HG03196 (cell line): ENCODE results near the gene LDLRAD3.

Experiments
- ATAC-seq: cut with Tn5 transposase; IDR thresholded peaks from one replicate; pipeline ENCODE4 v1.9.1; 2021; ENCODE audit not compliant: unreplicated experiment

LDLRAD3 gene

DNA sequence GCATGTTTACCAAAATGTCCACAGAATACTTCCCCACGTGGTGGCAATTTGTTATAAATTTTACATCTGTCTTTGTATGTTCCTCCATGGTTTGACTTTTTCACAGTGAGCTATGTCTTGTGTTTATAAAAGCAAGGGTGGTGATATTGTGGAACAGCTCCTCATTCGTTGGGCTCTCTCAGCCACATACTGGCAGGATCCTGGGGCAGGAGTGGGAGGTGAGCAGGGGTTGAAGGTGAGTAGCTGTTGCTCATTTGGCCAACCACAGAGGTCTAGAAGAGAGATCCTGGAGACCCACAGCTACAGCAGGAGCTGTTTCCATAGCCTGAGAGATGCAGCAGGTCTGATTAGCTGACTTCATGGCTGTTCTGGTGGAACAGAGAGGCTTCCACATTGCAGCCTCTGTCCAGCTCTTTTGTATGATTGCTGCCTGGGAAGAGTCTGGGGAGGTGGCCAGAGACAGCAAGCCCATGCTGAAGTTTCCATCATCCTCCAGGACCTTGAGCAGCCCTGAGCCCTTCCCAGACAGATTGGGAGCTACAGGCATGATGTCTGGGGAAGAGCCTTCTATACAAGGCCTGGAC, 128.1 kb downstream of the LDLRAD3 start:
- no peak for ATAC-seq

DNA sequence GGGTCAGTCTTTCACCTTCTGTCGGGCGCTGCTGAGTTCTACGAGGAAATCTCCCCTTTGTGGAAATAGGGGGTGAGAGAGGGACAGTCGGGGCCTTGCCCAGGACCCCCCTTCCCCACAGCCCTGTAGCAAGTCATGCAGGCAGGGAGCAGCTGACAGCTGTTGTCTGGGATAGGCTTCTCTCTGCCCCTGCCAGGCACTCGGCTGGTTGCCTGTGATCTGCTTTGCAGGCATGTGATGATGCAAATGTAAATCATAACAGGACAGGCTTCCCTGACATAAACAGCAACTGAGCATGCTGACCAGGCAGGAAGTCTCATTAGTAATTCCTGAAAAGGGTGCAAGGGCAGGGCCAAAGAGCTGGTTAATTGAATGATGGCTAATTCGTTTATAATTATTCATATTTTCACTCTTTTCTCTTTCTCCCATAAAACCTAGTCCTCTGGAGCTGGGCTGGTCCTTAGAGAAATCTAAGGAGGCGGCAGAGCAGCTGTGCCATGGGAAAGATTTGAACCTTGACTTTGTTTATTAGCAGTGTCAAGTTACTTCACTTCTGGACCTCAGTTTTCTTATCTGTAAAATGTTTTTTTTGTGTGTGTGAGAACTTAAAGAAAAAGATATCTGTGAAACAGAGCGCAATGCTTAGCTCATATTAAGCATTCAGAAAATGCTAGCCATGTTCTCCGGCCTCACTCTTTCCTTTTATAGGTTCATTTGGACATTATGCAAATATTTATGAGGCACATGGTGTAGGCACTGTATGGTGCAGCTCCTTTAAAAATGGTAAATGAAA, 129.7 kb downstream of the LDLRAD3 start:
- no peak for ATAC-seq

DNA sequence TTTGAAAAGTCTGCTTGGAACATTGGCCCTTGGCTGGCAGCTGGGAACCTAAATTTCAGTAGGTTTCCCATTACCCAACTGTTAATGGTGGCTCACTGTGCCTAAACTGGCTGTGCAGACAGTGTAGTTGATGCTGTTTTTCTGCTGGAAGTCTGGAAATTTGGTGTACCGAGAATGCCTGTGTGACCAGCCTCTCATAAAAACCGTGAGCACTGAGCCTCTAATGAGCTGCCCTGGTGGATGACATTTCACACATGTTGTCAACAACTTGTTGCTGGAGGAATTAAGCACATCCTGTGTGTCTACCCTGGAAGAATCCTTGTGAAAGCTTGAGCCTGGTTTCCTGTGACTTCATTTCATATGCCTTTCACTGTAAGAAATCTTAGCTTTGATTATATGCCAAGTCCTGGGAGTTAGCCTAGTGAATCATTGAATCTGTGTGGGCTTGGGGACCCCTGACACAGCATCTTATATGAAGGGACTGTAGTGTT, 131.1 kb downstream of the LDLRAD3 start:
- ATAC-seq, result no peak

DNA sequence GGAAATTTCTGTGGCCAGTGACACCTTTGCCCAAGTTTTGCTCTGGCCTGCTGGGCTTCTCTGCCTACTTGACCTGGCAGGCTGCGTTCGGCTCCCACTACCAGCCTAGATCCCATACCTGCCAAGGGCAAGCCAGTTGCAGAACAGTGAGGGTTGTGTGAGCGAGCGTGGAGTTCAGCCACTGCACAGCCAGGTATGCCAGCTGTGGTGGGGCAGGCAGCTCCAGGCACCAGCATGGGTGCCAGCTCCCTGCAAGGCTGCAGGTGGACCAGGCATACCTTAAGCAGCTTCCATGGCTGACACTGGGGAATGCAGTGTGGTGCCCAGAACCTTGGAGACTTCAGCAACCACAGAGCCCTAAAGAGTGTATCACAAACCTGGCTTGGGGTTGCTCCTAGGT, 133.5 kb downstream of the LDLRAD3 start:
- no peak for ATAC-seq

DNA sequence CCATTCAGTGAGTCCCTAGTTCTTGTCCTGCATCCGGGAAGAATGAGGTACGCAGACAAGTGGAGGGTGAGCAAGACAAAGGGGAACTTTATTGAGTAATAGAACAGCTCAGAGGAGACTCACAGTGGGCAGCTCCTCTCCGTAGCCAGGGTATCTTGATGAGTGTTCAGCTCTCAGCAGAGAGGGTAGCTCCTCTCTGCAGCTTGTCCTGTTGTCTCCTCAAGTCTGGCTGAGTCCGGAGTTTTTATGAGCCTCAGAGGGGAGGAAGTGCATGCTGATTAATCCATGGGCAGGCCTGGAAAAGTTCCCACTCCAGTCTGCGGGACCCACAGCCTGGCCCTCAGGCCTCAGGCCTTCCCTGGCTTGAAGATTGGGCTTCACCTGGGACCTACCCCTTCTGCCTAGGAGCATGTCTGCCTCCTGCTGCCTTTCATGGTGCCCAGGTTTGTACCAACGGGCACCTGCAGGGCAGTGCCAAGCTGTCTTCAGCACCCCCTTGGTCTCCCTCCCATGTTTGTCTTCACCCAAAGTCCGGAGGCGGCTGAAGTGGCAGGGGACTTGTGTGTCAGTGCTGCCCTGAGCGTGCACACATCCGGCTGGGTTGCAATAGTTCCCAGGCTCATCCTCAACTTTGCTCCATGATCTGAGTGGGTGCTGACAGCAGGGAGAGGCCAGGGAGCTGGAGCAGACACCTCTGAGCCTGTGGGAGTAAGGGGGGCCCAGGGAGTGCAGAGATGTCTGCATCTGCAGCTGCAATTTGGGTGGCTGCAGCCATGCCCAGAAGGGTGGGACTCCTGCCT, 134.2 kb downstream of the LDLRAD3 start:
- no peak for ATAC-seq

DNA sequence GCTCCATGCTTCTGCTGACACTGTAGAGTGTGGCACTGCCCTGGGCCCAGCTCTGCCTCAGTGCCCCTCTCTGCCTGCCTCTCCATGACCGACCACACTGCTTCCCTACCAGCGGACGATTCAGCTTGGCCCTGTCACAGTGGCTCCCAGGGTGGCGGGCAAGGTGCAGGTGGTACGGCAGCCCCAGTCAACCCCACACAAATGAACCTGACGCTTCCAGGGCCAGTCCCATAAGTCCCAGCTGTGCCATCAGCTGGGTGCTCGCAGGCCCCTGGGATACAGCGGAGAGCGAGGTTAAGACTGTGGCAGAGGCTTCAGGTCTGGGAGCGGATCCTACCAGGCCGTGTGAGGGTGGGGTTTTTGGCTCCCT, 134.8 kb downstream of the LDLRAD3 start:
- no peak for ATAC-seq

DNA sequence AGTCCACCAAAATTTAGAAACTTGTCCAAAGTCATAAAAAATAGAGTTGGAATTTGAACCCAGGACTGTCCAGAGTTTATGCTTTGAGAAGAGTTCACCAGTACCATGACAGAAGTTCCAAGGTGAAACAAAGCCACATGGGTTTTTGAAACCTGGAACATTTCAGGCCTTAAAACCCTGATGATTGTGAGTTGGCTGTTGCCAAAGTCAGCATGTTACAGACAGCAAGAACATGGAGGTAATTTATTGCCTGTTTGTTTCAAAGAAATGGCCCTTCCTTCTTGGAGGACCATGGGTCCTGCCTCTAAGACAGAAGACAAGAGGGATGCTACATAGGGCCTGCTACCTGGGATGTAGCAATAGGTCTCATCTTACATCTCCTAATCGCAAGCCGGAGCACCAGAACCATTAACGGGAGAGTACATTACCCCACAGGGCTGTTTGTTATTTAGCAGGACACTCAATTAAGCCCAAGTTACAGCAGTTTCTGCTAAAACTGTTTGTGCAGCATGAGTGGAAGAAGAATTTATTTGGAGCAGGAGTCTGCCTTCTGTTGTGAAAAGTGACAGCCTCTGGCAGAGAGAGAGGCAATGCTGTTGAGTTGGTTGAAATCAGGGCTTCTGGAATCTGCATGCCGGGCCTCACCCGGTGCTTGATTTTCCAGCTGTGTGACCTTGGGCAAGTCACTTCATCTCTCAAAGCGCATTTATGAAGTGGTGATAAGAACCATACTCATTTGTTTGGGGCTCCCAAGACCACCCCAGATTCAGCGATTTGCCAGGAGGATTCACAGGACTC, 136.2 kb downstream of the LDLRAD3 start:
- no peak for ATAC-seq

DNA sequence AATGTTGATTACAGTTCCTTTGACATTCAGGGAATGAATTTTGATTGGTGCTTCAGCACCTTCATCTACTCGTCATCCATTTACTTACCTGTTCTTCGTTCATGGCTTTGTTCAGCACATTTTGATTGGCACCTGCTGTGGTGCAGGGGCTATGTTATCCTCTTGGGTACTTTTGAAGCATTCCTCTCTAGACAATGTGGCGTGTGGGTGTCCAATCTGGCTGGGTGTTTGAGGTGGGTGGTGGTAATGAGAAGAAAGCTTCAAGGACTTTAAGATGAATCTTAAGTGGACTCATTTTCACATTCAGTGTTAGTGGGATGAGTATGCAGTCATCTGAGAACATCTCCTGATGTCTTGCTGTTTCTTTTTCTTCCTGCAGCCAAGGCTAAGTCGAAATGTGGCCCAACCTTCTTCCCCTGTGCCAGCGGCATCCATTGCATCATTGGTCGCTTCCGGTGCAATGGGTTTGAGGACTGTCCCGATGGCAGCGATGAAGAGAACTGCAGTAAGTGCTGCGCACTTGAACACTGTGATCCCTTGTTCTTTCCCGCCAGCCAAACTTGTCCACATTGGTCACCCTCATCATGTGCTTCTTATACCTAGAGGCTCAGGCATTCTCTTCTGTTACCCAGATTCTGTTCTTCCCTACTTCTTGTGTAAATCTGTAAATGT, 137.5 kb downstream of the LDLRAD3 start:
- ATAC-seq, result no peak

DNA sequence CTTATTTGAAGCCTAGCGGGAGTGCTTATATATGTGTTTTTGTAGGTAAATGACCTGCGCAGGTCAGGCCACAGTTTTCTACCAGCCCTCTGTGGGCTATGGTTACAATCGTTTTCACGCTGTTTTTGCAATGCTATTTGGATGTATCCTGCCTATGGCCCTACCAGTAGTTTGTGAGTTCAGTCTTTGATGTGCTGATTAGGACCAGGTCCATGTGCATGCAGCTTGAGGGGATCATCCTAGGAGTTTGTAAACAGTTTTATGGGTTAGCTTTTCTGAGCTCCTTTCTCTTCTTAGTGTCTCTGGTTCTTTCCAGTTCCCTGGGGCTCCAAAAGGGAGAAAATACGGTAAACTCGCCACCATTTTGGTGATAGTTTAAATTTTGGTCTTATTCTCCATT, 142.5 kb downstream of the LDLRAD3 start:
- ATAC-seq, result no peak

DNA sequence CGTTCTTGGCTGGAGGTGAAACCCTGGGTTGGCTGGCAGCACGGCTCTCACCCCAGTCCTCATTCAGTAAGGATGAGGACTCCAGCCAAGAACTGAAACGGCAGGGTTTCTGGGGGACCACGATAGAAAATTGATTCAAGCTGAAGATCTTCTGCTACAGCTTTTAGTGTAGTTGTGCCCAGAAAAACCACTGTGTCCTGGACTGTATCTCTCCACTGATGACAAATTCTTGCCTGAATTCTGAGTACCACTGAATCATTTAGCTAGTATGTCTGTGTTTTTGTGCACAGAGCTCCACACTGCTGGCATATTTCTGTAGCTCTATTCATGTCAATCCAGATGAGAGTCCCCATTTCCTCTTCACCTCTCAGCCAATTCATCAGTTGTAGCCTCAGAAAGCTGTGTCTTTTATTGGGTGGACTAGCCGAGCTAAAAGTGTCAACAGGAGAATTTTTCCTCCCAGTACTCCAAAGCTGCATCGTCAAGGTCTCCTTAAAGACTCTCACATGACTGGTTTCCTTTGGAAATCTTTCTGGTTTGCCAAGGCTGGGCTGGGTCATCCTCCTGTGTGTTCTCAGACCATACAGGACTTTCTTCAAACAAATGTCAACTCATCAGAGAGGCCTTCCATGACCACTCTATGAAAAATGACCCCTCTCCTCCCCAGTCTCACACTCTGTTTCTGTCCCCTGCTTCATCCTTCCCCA, 144.6 kb downstream of the LDLRAD3 start:
- no peak for ATAC-seq

DNA sequence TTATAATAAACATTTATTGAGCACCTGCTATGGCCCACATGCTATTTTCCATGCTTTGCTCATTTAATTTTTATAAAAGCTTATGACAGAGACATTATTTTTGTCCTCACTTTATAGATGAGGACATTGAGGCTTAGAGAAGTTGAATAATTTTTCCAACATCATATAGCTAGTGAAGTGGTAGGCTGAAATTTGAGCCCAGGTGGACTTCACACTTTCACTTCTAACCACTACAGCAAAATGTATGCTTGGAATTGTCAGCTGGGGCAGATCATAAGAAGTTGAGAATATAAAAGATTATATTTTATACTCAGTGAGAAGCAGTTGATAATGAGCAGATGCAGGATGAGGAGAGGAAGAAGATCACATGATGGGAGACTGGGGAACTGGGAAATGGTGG, 146.1 kb downstream of the LDLRAD3 start:
- ATAC-seq, result no peak

DNA sequence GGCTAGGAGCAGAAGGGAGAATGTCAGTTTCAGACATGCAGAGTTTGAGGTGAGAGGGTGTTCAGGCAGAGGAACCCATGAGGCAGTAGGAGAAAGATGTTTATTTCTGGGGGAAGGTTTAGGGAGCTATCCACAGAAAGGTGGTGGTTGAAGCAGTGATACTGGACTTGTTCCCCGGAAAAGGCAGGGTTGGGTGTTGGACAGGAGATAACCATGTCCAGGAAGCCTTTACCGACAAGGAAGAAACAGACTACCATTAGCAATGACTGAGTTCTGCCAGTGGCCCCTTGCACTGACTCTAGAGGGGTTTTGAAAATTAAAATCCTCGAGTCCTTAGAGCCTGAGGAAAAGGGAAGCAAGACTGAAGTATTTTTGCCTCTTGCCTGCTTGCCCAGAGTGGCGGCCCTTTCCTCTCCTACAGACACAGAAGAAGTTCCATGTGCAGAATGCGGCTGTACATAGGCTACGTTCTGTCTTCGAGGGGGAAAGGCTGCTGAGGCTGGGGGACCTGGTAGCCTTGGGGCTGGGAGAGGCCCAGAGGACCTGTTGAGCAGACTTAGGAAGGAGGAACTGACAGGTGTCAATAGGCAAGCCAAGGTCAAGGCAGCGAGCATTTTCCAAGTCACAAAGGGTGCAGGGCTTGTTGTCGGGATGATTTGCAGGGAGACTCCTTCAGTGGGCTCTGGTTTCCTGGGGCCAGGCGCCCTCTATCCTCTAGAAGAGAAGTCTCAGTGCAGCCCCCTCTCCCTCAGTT, 146.7 kb downstream of the LDLRAD3 start:
- no peak for ATAC-seq

DNA sequence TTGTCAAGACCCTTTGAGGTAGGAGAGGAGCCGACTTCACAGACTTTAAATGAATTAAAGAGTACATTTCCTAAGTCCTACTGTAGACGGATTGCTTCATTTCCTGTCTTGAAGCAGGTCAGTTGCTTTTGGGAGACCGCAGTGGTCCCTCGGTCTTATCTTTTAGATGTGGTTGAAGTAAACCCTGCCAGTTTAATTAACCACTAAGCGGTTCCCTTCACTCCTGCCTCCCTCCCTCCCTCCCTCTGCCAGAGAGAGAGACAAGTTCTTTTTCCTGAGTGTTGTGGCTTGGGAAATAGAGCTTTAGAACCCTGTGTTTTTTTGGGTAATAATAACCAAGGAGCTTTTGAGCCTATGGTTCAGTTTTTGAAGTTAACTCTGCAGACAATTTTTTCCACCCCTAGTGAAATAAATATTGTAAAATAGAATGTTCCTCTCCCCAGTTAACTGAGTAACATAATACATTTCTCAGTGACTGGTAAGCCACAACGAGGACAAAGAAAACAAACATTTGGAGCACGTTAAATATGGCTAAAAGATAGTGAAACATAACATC, 147.5 kb downstream of the LDLRAD3 start:
- no peak for ATAC-seq

DNA sequence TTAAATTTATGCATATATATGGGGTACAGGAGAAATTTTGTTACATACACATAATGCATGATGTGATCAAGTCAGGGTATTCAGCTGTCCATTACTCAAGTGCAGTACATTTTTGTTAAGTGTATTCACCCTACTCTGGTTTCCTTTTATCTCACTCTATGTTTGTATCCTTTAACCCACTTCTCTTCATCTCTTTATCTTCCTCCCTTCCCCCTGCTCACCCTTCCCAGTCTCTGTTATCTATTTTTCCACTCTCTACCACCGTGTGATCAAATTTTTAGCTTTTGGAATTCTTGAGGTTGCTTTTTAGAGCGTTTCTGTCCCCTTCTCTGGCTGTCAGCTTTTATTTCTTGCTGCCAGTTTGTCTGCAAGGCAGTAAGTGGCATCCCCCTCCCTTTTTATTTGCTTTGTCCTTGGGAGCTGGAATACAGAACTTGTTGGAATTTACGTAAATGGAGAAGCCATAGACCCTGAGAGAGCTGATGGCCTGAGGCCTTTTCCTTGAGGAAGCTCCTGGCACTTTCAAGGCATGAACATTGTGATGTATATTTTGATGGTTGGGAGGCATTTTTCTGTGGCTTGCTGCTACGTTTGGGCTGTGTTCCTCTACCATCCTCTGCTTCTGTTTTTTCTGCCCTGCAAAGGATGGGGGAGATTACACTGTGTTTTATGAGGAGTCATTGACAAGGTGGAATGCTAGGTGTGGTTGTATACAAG, 148.6 kb downstream of the LDLRAD3 start:
- no peak for ATAC-seq

DNA sequence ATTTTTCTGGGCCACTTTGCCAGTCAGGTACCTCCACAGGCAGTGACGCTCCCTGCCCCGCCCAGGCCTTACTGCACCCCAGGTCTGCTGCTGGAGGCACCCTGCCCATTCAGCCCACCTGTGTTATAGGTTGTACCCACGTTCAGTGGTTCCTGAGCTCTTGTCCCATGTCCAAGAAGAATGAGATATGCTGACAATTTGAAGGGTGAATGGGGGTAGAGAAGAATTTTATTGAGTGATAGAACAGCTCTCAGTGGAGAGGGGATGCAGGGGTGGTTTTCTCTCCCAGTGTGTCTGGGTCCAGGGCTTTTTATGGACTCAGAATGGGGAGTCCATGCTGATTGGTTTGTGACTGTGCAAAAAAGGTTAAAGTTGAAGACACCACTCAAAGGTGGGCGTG, 149.7 kb downstream of the LDLRAD3 start:
- ATAC-seq, result no peak

DNA sequence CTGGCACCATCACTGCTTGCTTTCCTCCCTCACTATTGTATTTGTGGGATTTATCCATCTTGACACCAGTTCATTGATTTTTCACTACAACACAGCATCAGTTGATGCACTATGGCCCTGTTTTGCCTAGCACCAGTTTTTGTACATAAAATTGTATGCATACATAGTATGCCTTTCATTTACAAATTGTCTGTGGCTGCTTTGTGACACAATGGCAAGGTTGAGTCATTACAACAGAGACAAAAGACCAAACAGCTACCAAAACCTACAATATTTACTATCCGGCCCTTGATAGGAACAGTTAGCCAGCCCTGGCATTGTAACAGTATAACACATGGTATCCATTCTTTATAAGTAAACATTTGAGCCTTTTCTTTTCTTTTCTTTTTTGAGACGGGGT, 150.3 kb downstream of the LDLRAD3 start:
- ATAC-seq, result no peak

DNA sequence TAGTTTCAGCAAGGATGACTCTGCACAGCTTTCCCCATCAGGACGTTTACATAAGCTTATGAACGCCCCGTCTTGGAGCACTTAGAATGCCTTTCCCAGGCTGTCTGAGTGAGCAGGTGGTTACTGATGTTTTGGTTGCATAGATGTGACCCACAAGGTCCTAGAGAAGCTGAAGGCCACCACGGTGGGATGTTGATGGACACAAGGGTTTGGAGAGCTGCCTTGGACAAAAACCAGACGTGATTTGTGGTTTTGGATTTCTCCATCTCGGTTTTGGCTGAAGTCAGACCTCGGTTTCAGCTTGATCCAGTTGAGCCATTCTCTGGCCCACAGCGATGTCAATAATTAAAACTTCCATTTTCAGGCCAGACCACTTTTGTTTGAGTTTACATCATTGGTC, 151.9 kb downstream of the LDLRAD3 start:
- ATAC-seq, result no peak

DNA sequence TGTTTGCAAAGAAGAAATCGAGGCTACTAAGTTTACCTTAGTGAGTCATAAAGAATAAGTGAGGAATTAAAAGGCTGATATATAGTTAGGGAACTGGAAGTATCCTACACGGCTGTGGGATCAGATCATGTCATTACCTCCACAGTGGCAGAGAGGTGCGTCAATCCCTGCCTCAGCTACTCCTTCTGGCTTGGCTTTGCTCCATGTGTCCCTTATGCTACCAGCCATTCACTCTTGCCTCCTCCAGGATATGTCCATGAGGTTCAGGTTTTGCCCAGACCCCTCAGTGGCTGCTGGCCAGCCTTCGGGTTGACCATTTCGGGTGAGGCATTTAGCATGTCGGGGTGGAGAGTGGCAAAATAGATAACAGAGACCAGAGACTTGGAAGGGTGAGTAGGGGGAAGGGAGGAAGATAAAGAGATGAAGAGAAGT, 153.4 kb downstream of the LDLRAD3 start:
- no peak for ATAC-seq
